ENCODE results near the gene SDSL. TPM values are rescaled to one million over a fixed set of nuclear protein-coding genes. Genes with fewer than 3 reads are reported as not detected.

The SDSL gene
- total RNA-seq, 2 experiments from 2014 or later: not detected

- Histone ChIP-seq H3K36me3 (ENCODE audit: insufficient read depth, low read length) (no peaks in the 10 kb centered on the region), H3K4me1 (ENCODE audit: insufficient read depth, low read length, poor library complexity, severe bottlenecking) (no peaks in the 10 kb centered on the region), H2AFZ (ENCODE audit: low read length) (no peak overlapping the region), H3K79me2 (ENCODE audit: insufficient read depth, low read depth, low read length) (no peaks in the 10 kb centered on the region), H3K4me3 (ENCODE audit: low read depth, low read length, poor library complexity, severe bottlenecking) (no peak overlapping the region), H3K9me2 (ENCODE audit: insufficient read depth, low read length) (no peaks in the 10 kb centered on the region), H3K4me2 (ENCODE audit: low read length) (no peak overlapping the region), H3K9me3 (ENCODE audit: low read length) (no peaks in the 10 kb centered on the region), H3K27ac (ENCODE audit: low read depth, low read length, poor library complexity, severe bottlenecking) (no peak overlapping the region), H4K20me1 (ENCODE audit: insufficient read depth, low read length) (no peaks in the 10 kb centered on the region)
- ChIA-PET CTCF (ENCODE audit: unreplicated experiment) (no interaction called here), POLR2A (no interaction called here)
- no TSS peak for BruUV-seq (replicated peaks)
- intact Hi-C loops (cut with micrococcal nuclease; ENCODE audit: unreplicated experiment): loop anchor here (5.0 kb wide), 1 partner anchor 297 kb away; no protein-coding TSS in a partner anchor
- no peak for TF ChIP-seq CTCF (conservative IDR thresholded peaks at IDR 0.05; ENCODE audit: low read length)
- TF ChIP-seq EZH2phosphoT487 (IDR thresholded peaks at IDR 0.05; ENCODE audit: borderline replicate concordance, low read depth, low read length): no peak
- no peak for DNase-seq (ENCODE audit: low spot score)
Measured at GRCh38 chr12:113435367-113435766, 13.2 kb downstream of the SDSL start.

GRCh38 chr12:113436586-113436985, 14.4 kb downstream of the SDSL start:
- H3K4me3 ChIP-seq (ENCODE audit: low read depth, low read length, poor library complexity, severe bottlenecking): no peak overlapping the region
- no peaks in the 10 kb centered on the region for H4K20me1 ChIP-seq (ENCODE audit: insufficient read depth, low read length)
- H3K9me3 ChIP-seq (ENCODE audit: low read length): no peaks in the 10 kb centered on the region
- no peaks in the 10 kb centered on the region for H3K9me2 ChIP-seq (ENCODE audit: insufficient read depth, low read length)
- POLR2A ChIA-PET: no interaction called here
- no peak overlapping the region for H3K4me2 ChIP-seq (ENCODE audit: low read length)
- DNase-seq (ENCODE audit: low spot score): no peak
- TF ChIP-seq EZH2phosphoT487 (IDR thresholded peaks at IDR 0.05; ENCODE audit: borderline replicate concordance, low read depth, low read length) (no peak), CTCF (conservative IDR thresholded peaks at IDR 0.05; ENCODE audit: low read length) (no peak)
- CTCF ChIA-PET (ENCODE audit: unreplicated experiment): no interaction called here
- no peak overlapping the region for H3K27ac ChIP-seq (ENCODE audit: low read depth, low read length, poor library complexity, severe bottlenecking)
- no peaks in the 10 kb centered on the region for H3K4me1 ChIP-seq (ENCODE audit: insufficient read depth, low read length, poor library complexity, severe bottlenecking)
- no peak overlapping the region for H2AFZ ChIP-seq (ENCODE audit: low read length)
- no peaks in the 10 kb centered on the region for H3K79me2 ChIP-seq (ENCODE audit: insufficient read depth, low read depth, low read length)
- intact Hi-C loops (cut with micrococcal nuclease; ENCODE audit: unreplicated experiment): loop anchor here (5.0 kb wide), 1 partner anchor 296 kb away; no protein-coding TSS in a partner anchor
- BruUV-seq (replicated peaks): no TSS peak
- no peaks in the 10 kb centered on the region for H3K36me3 ChIP-seq (ENCODE audit: insufficient read depth, low read length)

GRCh38 chr12:113436993-113437728, 15.0 kb downstream of the SDSL start:
- H3K4me3 ChIP-seq (ENCODE audit: low read depth, low read length, poor library complexity, severe bottlenecking): no peak overlapping the region
- intact Hi-C loops (cut with micrococcal nuclease; ENCODE audit: unreplicated experiment): loop anchor here (5.0 kb wide), 1 partner anchor 295 kb away; no protein-coding TSS in a partner anchor
- no peak overlapping the region for H3K27ac ChIP-seq (ENCODE audit: low read depth, low read length, poor library complexity, severe bottlenecking)
- POLR2A ChIA-PET: no interaction called here
- no peak overlapping the region for H3K4me2 ChIP-seq (ENCODE audit: low read length)
- no peaks in the 10 kb centered on the region for H3K9me2 ChIP-seq (ENCODE audit: insufficient read depth, low read length)
- no peak overlapping the region for H2AFZ ChIP-seq (ENCODE audit: low read length)
- H3K79me2 ChIP-seq (ENCODE audit: insufficient read depth, low read depth, low read length): no peaks in the 10 kb centered on the region
- no peaks in the 10 kb centered on the region for H4K20me1 ChIP-seq (ENCODE audit: insufficient read depth, low read length)
- no peaks in the 10 kb centered on the region for H3K4me1 ChIP-seq (ENCODE audit: insufficient read depth, low read length, poor library complexity, severe bottlenecking)
- H3K36me3 ChIP-seq (ENCODE audit: insufficient read depth, low read length): no peaks in the 10 kb centered on the region
- no peaks in the 10 kb centered on the region for H3K9me3 ChIP-seq (ENCODE audit: low read length)
- no TSS peak for BruUV-seq (replicated peaks)
- CTCF ChIA-PET (ENCODE audit: unreplicated experiment): no interaction called here
- DNase-seq (ENCODE audit: low spot score): no peak
- TF ChIP-seq EZH2phosphoT487 (IDR thresholded peaks at IDR 0.05; ENCODE audit: borderline replicate concordance, low read depth, low read length) (no peak), CTCF (conservative IDR thresholded peaks at IDR 0.05; ENCODE audit: low read length) (no peak)
